ENCODE data around the gene TNS1.

TNS1 gene

DNA sequence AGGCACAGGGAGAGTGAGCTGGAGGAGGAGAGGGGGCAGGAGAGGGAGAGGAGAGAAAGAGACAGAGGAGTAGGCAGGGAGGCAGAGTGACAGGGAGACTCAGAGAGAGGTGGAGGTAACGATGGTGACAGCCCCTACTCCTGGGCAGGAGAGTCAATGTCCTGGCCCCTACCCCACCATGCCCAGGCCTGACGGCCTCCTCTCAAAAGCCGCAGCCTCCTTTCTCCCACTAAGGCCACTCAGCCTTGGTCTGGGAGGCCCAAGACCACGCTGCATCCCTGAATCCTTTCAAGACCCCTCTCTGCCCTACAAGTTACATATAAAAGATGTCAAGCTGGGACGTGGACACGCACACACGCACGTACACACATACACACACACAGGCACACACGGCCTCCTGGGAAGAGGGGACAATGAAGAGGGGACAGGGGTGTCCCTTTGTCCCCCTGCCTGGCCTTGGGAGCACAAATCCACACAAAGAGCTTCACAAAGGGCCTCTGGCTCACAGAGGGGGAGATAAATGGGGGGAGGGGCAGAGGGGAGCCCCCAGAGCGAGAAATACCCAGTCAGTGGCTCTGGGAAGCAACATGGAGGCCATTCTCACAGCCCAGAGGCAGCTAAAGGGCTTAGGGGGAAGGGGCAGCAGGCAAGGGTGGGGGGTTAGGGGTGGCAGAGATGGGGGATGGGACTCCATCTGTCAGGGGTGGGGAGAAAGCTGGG is 19.5 kb upstream of the TNS1 start:
- no peak overlapping the region for H3K9ac ChIP-seq (ENCODE audit: low read length)
- H4K20me1 ChIP-seq (ENCODE audit: insufficient read depth, low read length), result no peaks in the 10 kb centered on the region
- no peak overlapping the region for H3K27ac ChIP-seq (ENCODE audit: low read length)
- no peak overlapping the region for H3K4me3 ChIP-seq (ENCODE audit: low read length)
- H3F3A ChIP-seq (ENCODE audit: insufficient read depth, low read length), result no peaks in the 10 kb centered on the region
- H3K9me2 ChIP-seq (replicated peaks; ENCODE audit: insufficient read depth, low read length), result no peaks in the 10 kb centered on the region
- no peaks in the 10 kb centered on the region for H3K36me3 ChIP-seq (replicated peaks; ENCODE audit: insufficient read depth, low read length)
- H2AFZ ChIP-seq (ENCODE audit: low read length), result no peak overlapping the region
- DNase-seq, result no peak
- no peaks in the 10 kb centered on the region for H3K4me1 ChIP-seq (ENCODE audit: low read length)
- H3K9me3 ChIP-seq (replicated peaks; ENCODE audit: insufficient read depth, low read length), result no peaks in the 10 kb centered on the region
- TF ChIP-seq EZH2phosphoT487 (IDR thresholded peaks at IDR 0.05; ENCODE audit: low read length), result no peak
- TF ChIP-seq EZH2 (optimal IDR thresholded peaks at IDR 0.05; ENCODE audit: low read depth, low read length), result no peak
- H3K4me2 ChIP-seq (ENCODE audit: low read depth, low read length), result no peak overlapping the region
- no peaks in the 10 kb centered on the region for H3K27me3 ChIP-seq (replicated peaks; ENCODE audit: insufficient read depth, low read length)
- H3K79me2 ChIP-seq (ENCODE audit: low read length), result no peaks in the 10 kb centered on the region

DNA sequence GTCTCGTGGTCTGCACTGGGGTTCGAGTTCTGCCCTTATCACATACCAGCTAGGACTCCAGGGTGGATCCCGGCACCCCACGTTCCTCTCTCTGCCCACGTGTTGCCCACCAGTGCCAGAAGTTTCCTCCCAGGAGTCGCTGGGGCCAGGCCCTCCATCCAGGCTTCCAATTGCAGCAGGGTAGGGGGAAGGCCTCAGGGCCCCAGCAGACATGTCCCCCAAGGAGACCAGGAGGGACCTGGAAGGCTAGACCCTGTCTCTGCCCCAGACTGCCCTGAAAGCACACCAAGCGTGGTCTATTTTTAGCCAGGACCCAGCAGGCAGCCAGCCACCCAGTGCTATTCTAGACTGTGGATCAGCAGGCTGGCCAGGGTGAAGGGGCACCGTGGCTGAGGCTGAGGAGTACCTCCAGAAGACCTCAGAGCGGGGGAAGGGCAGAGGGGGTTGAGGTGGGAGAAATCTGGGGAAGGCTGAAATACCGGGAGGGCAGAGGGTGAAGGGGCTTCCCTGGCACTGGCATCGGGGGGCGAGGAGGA is 18.8 kb upstream of the TNS1 start:
- H3K9me3 ChIP-seq (replicated peaks; ENCODE audit: insufficient read depth, low read length), result no peaks in the 10 kb centered on the region
- H4K20me1 ChIP-seq (ENCODE audit: insufficient read depth, low read length), result no peaks in the 10 kb centered on the region
- H3F3A ChIP-seq (ENCODE audit: insufficient read depth, low read length), result no peaks in the 10 kb centered on the region
- no peaks in the 10 kb centered on the region for H3K27me3 ChIP-seq (replicated peaks; ENCODE audit: insufficient read depth, low read length)
- H3K4me1 ChIP-seq (ENCODE audit: low read length), result no peaks in the 10 kb centered on the region
- H3K4me3 ChIP-seq (ENCODE audit: low read length), result no peak overlapping the region
- no peak for DNase-seq
- no peaks in the 10 kb centered on the region for H3K79me2 ChIP-seq (ENCODE audit: low read length)
- TF ChIP-seq EZH2phosphoT487 (IDR thresholded peaks at IDR 0.05; ENCODE audit: low read length) (no peak), EZH2 (optimal IDR thresholded peaks at IDR 0.05; ENCODE audit: low read depth, low read length) (no peak)
- TF ChIP-seq, protein P1, sequence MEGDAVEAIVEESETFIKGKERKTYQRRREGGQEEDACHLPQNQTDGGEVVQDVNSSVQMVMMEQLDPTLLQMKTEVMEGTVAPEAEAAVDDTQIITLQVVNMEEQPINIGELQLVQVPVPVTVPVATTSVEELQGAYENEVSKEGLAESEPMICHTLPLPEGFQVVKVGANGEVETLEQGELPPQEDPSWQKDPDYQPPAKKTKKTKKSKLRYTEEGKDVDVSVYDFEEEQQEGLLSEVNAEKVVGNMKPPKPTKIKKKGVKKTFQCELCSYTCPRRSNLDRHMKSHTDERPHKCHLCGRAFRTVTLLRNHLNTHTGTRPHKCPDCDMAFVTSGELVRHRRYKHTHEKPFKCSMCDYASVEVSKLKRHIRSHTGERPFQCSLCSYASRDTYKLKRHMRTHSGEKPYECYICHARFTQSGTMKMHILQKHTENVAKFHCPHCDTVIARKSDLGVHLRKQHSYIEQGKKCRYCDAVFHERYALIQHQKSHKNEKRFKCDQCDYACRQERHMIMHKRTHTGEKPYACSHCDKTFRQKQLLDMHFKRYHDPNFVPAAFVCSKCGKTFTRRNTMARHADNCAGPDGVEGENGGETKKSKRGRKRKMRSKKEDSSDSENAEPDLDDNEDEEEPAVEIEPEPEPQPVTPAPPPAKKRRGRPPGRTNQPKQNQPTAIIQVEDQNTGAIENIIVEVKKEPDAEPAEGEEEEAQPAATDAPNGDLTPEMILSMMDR (IDR thresholded peaks at IDR 0.05; ENCODE audit: low read length), result no peak
- H3K9ac ChIP-seq (ENCODE audit: low read length), result no peak overlapping the region
- H3K9me2 ChIP-seq (replicated peaks; ENCODE audit: insufficient read depth, low read length), result no peaks in the 10 kb centered on the region
- no peak overlapping the region for H3K4me2 ChIP-seq (ENCODE audit: low read depth, low read length)
- H3K27ac ChIP-seq (ENCODE audit: low read length), result no peak overlapping the region
- no peak overlapping the region for H2AFZ ChIP-seq (ENCODE audit: low read length)
- no peaks in the 10 kb centered on the region for H3K36me3 ChIP-seq (replicated peaks; ENCODE audit: insufficient read depth, low read length)

DNA sequence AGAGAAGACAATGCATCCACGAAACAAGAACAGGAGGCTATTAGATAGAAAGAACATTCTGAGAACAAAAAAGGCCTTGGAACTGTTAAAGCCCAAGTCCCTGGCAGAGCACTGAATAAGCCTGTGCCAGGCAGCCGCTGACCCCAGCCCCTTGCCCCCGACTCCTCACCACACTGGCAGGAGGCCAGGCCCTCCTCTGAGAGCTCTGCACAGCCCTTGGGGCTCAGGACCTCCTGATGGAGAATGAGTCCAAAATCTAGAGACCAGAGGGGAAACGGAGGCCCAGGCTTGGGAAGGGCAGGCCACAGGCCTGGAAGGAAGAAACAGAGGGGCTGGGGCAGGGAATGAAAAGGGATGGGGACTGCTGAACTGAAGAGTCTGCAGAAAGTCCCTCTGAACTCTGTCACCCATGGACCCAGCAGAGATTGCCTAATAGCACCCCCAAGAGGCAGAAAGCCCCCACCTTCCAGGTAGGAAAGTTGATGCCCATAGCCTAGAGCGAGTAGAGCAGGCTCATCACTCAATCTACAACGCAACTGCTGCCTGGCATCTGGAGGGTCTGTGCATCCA is 18.3 kb upstream of the TNS1 start:
- no peaks in the 10 kb centered on the region for H3K9me2 ChIP-seq (replicated peaks; ENCODE audit: insufficient read depth, low read length)
- no peak for DNase-seq

More for the DNA sequence above, 18.3 kb upstream of the TNS1 start:
- no peak overlapping the region for H3K4me2 ChIP-seq (ENCODE audit: low read depth, low read length)
- H3K36me3 ChIP-seq (replicated peaks; ENCODE audit: insufficient read depth, low read length), result no peaks in the 10 kb centered on the region
- H3K9me3 ChIP-seq (replicated peaks; ENCODE audit: insufficient read depth, low read length), result no peaks in the 10 kb centered on the region
- no peak overlapping the region for H3K27ac ChIP-seq (ENCODE audit: low read length)
- TF ChIP-seq, protein P1 (IDR thresholded peaks at IDR 0.05; ENCODE audit: low read length), result no peak
- no peak for TF ChIP-seq EZH2 (optimal IDR thresholded peaks at IDR 0.05; ENCODE audit: low read depth, low read length)
- H3K4me1 ChIP-seq (ENCODE audit: low read length), result no peaks in the 10 kb centered on the region
- H3K27me3 ChIP-seq (replicated peaks; ENCODE audit: insufficient read depth, low read length), result no peaks in the 10 kb centered on the region
- H3F3A ChIP-seq (ENCODE audit: insufficient read depth, low read length), result no peaks in the 10 kb centered on the region
- H3K9ac ChIP-seq (ENCODE audit: low read length), result no peak overlapping the region
- no peaks in the 10 kb centered on the region for H3K79me2 ChIP-seq (ENCODE audit: low read length)
- no peak overlapping the region for H3K4me3 ChIP-seq (ENCODE audit: low read length)
- no peak overlapping the region for H2AFZ ChIP-seq (ENCODE audit: low read length)
- no peaks in the 10 kb centered on the region for H4K20me1 ChIP-seq (ENCODE audit: insufficient read depth, low read length)

All from MM.1S (cell line).